PC-3 (cell line): Measurements from ENCODE around the gene DHX29. TPM values are rescaled to one million over a fixed set of nuclear protein-coding genes. Genes with fewer than 3 reads are reported as not detected.

Experiments
- ATAC-seq: fragments of 200-7000 bp; cut with Tn5 transposase; 2 replicates; pipeline ENCODE4 v1.9.1; 2020; ENCODE audit warnings: mild to moderate bottlenecking, moderate library complexity
- BruUV-seq: library from RNA; stranded (reverse); fragments of 400-500 nt; replicated peaks from 2 replicates; lab custom pipeline; 2021; lab: Mats Ljungman, UMichigan
- CTCF ChIA-PET: fragments of 300-600 bp; sonication (Branson Sonifier 250); formaldehyde crosslinking; loops from one replicate; lab custom pipeline; 2022; ENCODE audit warnings: antibody characterized with exemption; lab: Charles Lee
- POLR2A ChIA-PET: fragments of 300-600 bp; sonication (Branson Sonifier 250); formaldehyde crosslinking; loops from one replicate; lab custom pipeline; 2022; ENCODE audit warnings: antibody characterized with exemption; ENCODE audit not compliant: unreplicated experiment; lab: Charles Lee
- DNase-seq: peaks from one replicate; pipeline ENCODE4 v3.0.0-alpha.2; 2015
- H2AFZ ChIP-seq: fragments of 300-600 bp; sonication (generic); 2 replicates; pipeline ENCODE4 v1.6.0; 2016; ENCODE audit warnings: antibody characterized with exemption, low read length
- H3F3A ChIP-seq: fragments of 300-600 bp; sonication (generic); one replicate; pipeline ENCODE4 v1.6.0; 2017; ENCODE audit warnings: antibody characterized with exemption, low read length, control low read depth, mild to moderate bottlenecking; ENCODE audit not compliant: unreplicated experiment
- H3K27ac ChIP-seq: fragments of 300-600 bp; sonication (generic); 2 replicates; pipeline ENCODE4 v1.5.1; 2016; ENCODE audit warnings: mild to moderate bottlenecking, low read length
- H3K27me3 ChIP-seq: fragments of 300-600 bp; sonication (generic); 2 replicates; pipeline ENCODE4 v1.6.1; 2016; ENCODE audit warnings: low read length, mixed read lengths
- H3K36me3 ChIP-seq: fragments of 300-600 bp; sonication (generic); 2 replicates; pipeline ENCODE4 v1.6.1; 2016; ENCODE audit warnings: low read depth, mixed run types, low read length, mixed read lengths
- H3K4me1 ChIP-seq: fragments of 300-600 bp; sonication (generic); 2 replicates; pipeline ENCODE4 v1.5.1; 2016; ENCODE audit warnings: low read length; ENCODE audit not compliant: insufficient read depth
- H3K4me2 ChIP-seq: fragments of 300-600 bp; sonication (generic); 2 replicates; pipeline ENCODE4 v1.6.0; 2016; ENCODE audit warnings: low read length
- H3K4me3 ChIP-seq: fragments of 300-600 bp; sonication (generic); 2 replicates; pipeline ENCODE4 v1.5.1; 2016; ENCODE audit warnings: mild to moderate bottlenecking, low read length, mixed read lengths
- H3K79me2 ChIP-seq: fragments of 300-600 bp; sonication (generic); 2 replicates; pipeline ENCODE4 v1.6.1; 2017; ENCODE audit warnings: low read length, mixed read lengths
- H3K9ac ChIP-seq: fragments of 300-600 bp; sonication (generic); 2 replicates; pipeline ENCODE4 v1.6.0; 2016; ENCODE audit warnings: mild to moderate bottlenecking, low read length
- H3K9me2 ChIP-seq: fragments of 300-600 bp; sonication (generic); replicated peaks from 2 replicates; pipeline ENCODE4 v1.6.1; 2016; ENCODE audit warnings: mixed run types, low read length, mixed read lengths
- H3K9me3 ChIP-seq: fragments of 300-600 bp; sonication (generic); 2 replicates; pipeline ENCODE4 v1.6.1; 2016; ENCODE audit warnings: low read length, mixed read lengths
- H4K20me1 ChIP-seq: fragments of 300-600 bp; sonication (generic); 2 replicates; pipeline ENCODE4 v1.6.1; 2016; ENCODE audit warnings: low read length, mixed read lengths
- CTCF ChIP-seq: fragments of 300-600 bp; sonication (generic); conservative IDR thresholded peaks from 2 replicates; pipeline ENCODE4 v1.5.1; 2017; ENCODE audit warnings: antibody characterized with exemption, low read depth, mild to moderate bottlenecking, low read length
- EZH2 ChIP-seq: fragments of 300-600 bp; sonication (generic); IDR thresholded peaks from one replicate; pipeline ENCODE4 v1.6.1; 2017; ENCODE audit warnings: antibody characterized with exemption, mild to moderate bottlenecking, low read length; ENCODE audit not compliant: unreplicated experiment
- EZH2phosphoT487 ChIP-seq: fragments of 300-600 bp; sonication (generic); IDR thresholded peaks from 2 replicates; pipeline ENCODE4 v1.6.1; 2018; ENCODE audit warnings: mild to moderate bottlenecking, antibody characterized with exemption, low read length, borderline replicate concordance
- intact Hi-C: fragments of 100-400 bp; cut with micrococcal nuclease; formaldehyde crosslinking; loops from 2 replicates; pipeline ENCODE4 v1.9.0; 2023
- total RNA-seq: library from RNA; depleted of rRNA; stranded (reverse); fragments of >200 nt; gene quantifications from 2 replicates; pipeline ENCODE4 v1.2.3, GENCODE V29; 2014

Gene DHX29
- total RNA-seq, 1 experiment from 2014 or later, result 13.4 TPM

- intact Hi-C loops, result no loop called here
- ATAC-seq (no peak), DNase-seq (peak; percentile 9)
- peaks cover 14% of the 10 kb centered on the region for H3K79me2 ChIP-seq
- H3F3A ChIP-seq, result no peaks in the 10 kb centered on the region
- H3K4me2 ChIP-seq, result peak overlapping the region; percentile 85
- peaks cover 17% of the 10 kb centered on the region; the same call in 1 of the 2 replicates for H3K4me1 ChIP-seq
- TF ChIP-seq EZH2phosphoT487 (no peak), EZH2 (no peak), CTCF (0 out of 2 replicates have a peak, but pooled peaks have one; percentile 25)
- BruUV-seq, result no TSS peak
- H3K27ac ChIP-seq, result no peak overlapping the region
- H3K9me2 ChIP-seq, result no peaks in the 10 kb centered on the region
- H3K36me3 ChIP-seq, result no peaks in the 10 kb centered on the region
- ChIA-PET POLR2A (interaction anchor here (0.6 kb wide), 1 partner anchor 44 kb away, joined by 3 read pairs; no protein-coding TSS in a partner anchor), CTCF (interaction anchor here (0.6 kb wide), 1 partner anchor 44 kb away, joined by 4 read pairs; no protein-coding TSS in a partner anchor)
- peak overlapping the region; percentile 58; the same call in 1 of the 2 replicates for H3K9ac ChIP-seq
- H3K4me3 ChIP-seq, result peak overlapping the region; percentile 83
- no peaks in the 10 kb centered on the region for H3K27me3 ChIP-seq
- H2AFZ ChIP-seq, result peak overlapping the region; percentile 96
- H4K20me1 ChIP-seq, result no peaks in the 10 kb centered on the region
- no peaks in the 10 kb centered on the region for H3K9me3 ChIP-seq
Measured at GRCh38 chr5:55231029-55231918, 76.2 kb downstream of the DHX29 start.

- POLR2A ChIA-PET, result no interaction called here
- Histone ChIP-seq H3K27ac (no peak overlapping the region), H3K9me2 (no peaks in the 10 kb centered on the region), H3K4me3 (no peak overlapping the region), H3F3A (no peaks in the 10 kb centered on the region), H3K36me3 (no peaks in the 10 kb centered on the region), H3K4me2 (no peak overlapping the region), H2AFZ (no peak overlapping the region), H3K79me2 (peaks cover 14% of the 10 kb centered on the region), H3K9me3 (no peaks in the 10 kb centered on the region), H4K20me1 (no peaks in the 10 kb centered on the region), H3K4me1 (peaks cover 20% of the 10 kb centered on the region; the same call in 1 of the 2 replicates), H3K27me3 (no peaks in the 10 kb centered on the region), H3K9ac (no peak overlapping the region)
- no peak for TF ChIP-seq EZH2
- no peak for TF ChIP-seq EZH2phosphoT487
- TF ChIP-seq CTCF, result no peak
- intact Hi-C loops, result no loop called here
- no peak for ATAC-seq
- CTCF ChIA-PET, result no interaction called here
- no TSS peak for BruUV-seq
- no peak for DNase-seq
Measured at GRCh38 chr5:55230086-55230629, 77.3 kb downstream of the DHX29 start.
